Thoracic aorta (tissue), 2 donors: ENCODE results near the gene SCAMP4. TPM values are rescaled to one million over a fixed set of nuclear protein-coding genes. Genes with fewer than 3 reads are reported as not detected.

Experiments used
- ATAC-seq: fragments of 150-250 bp; one replicate; pipeline ENCODE4 v1.8.0; 2017; ENCODE audit warnings: low read depth; ENCODE audit not compliant: insufficient number of reproducible peaks, low FRiP score
- DNase-seq: peaks from one replicate; pipeline ENCODE4 v3.0.0-alpha.2; 2020; ENCODE audit warnings: low spot score
- H3K27ac ChIP-seq, 2 donors: fragments of 200-600 bp; sonication (generic); 1 replicate in 1 of 2; 2 replicates in 1 of 2; pipeline ENCODE4 v1.5.1; 2016; ENCODE audit warnings: mild to moderate bottlenecking in 2 of 2, moderate library complexity in 2 of 2
- H3K27me3 ChIP-seq: fragments of 200-600 bp; sonication (generic); replicated peaks from 2 replicates; pipeline ENCODE4 v1.6.0; 2016; ENCODE audit warnings: mild to moderate bottlenecking; ENCODE audit not compliant: insufficient read depth
- H3K36me3 ChIP-seq: fragments of 200-600 bp; sonication (generic); one replicate; pipeline ENCODE4 v1.5.1; 2016
- H3K4me1 ChIP-seq, 2 donors: fragments of 200-600 bp; sonication (generic); 1 replicate in 1 of 2; 2 replicates in 1 of 2; pipeline versions ENCODE4 v1.5.1 to v1.6.0; 2016; ENCODE audit warnings: low read depth in 2 of 2, mild to moderate bottlenecking in 1 of 2; ENCODE audit not compliant: control insufficient read depth in 1 of 2
- H3K4me3 ChIP-seq: fragments of 200-600 bp; sonication (generic); 2 replicates; pipeline ENCODE4 v1.5.1; 2016; ENCODE audit warnings: mild to moderate bottlenecking
- H3K9me3 ChIP-seq: fragments of 200-600 bp; sonication (generic); 2 replicates; pipeline ENCODE4 v1.5.1; 2016
- total RNA-seq, 2 donors: library from RNA; depleted of rRNA; stranded (reverse); fragments of >200 nt; gene quantifications; one replicate each; pipeline versions ENCODE4 v1.1.0 to v1.2.3, GENCODE V29; 2016
- TF ChIP-seq, protein P1 (sequence below): fragments of 200-600 bp; sonication (generic); IDR thresholded peaks from one replicate; pipeline ENCODE4 v1.5.1; 2019; ENCODE audit warnings: antibody characterized with exemption

Gene SCAMP4
- total RNA-seq, 2 donors from 2014 or later, result 44.1 to 73.7 TPM

DNA sequence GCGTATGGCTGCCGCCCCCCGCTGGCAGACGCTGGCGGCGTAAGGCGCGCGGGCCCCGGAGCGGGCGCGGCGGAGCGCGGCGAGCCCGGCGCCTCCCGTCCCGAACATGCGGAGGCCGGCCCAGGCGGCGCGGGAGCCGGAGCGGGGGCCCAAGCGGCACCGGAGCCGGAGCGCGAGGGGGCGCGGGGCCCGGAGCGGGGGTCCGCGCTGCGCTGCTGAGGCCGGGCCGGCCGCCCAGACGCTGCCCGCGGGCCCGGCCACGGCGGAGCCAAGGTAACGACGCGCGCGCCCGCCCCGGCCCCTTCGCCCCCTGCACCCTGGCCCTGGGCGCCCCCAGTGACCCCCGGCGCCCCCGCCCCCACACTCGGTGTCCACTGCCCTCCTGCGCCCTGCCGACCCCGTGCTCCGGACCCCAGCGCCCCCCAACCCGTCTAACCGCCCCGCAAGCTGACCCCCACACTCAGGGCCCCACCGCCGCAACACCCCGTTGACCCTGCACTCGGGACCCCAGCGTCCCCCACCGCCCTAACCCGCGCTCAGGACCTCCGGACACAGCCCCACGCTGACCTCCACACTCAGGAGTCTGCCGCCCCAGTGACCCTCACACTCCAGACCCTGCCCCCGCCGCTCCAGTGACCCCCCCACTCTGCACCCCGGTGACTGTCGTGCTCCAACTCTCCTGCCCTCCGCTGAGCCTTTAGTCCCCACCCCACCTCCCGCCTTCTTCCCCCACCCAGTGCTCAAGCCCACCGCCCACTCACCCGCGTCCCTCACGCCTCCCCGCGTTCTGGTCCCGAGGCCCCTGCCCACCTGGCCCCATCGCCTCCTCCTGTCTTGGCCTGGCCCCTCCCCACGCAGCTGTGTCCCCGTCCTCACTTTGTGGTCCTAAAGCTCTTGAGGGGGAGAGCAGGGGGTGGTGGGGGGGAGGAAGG is 36.2 kb downstream of the SCAMP4 start, which contains the start of gene CSNK1G2:
CSNK1G2 (plus strand) TSS at position 27 of the 932 bp plus-strand sequence. CDS start 28,601 bp downstream, outside the sequence.
- H3K4me1 ChIP-seq, result peaks cover 16 to 26% of the 10 kb centered on the region in 2 donors

DNA sequence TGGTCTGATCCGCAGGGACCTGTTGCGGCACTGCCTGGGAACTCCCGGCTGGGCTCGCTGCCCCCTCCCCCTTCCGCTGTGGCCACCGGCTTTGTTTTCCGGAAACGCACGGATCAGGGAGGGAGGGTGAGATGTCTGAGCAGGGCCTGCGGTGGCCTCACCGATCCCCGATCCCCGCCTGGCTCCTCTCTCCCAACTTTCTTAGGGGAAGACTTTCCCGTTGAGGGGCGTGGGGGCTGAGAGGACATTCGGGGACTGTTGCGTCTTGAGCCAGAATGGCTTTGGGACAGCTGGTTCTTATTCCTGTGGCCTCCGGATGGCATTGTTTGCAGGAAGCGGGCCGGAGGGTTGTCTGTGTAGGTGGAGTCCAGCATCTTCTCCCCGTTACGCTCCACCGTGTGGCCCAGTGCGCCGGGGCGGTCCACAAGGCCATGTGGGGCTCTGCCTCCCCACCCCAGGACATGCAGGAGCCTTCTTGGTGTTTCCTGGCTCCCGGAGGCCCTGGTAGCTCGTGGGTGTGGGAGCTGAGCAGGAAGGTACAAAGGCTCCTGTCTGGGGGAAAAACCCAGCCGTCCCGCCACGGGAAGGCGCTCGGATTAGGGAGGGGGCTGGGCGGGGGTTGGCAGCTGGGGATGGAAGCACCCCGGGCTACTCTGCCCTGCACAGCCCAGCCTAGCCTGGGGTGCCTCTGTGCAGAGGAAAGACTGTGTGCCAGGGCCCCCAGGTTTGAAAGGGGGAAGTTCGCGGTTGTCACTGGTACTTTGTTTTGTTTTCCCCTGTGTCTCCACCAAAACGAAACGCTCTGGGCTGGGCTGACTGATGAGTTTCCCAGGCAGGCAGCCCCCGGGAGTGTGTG is 37.1 kb downstream of the SCAMP4 start:
- Histone ChIP-seq H3K4me1 (peaks cover 16 to 26% of the 10 kb centered on the region in 2 donors), H3K27me3 (no peaks in the 10 kb centered on the region), H3K27ac (peak overlapping the region; percentile 86 to 90), H3K9me3 (no peaks in the 10 kb centered on the region), H3K36me3 (no peaks in the 10 kb centered on the region), H3K4me3 (peak overlapping the region; percentile 77)
- TF ChIP-seq, protein P1, sequence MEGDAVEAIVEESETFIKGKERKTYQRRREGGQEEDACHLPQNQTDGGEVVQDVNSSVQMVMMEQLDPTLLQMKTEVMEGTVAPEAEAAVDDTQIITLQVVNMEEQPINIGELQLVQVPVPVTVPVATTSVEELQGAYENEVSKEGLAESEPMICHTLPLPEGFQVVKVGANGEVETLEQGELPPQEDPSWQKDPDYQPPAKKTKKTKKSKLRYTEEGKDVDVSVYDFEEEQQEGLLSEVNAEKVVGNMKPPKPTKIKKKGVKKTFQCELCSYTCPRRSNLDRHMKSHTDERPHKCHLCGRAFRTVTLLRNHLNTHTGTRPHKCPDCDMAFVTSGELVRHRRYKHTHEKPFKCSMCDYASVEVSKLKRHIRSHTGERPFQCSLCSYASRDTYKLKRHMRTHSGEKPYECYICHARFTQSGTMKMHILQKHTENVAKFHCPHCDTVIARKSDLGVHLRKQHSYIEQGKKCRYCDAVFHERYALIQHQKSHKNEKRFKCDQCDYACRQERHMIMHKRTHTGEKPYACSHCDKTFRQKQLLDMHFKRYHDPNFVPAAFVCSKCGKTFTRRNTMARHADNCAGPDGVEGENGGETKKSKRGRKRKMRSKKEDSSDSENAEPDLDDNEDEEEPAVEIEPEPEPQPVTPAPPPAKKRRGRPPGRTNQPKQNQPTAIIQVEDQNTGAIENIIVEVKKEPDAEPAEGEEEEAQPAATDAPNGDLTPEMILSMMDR, result no peak
- DNase-seq, result no peak
- ATAC-seq, result no peak

More for the DNA sequence above, 36.2 kb downstream of the SCAMP4 start, which contains the start of gene CSNK1G2:
- Histone ChIP-seq H3K27ac (peak within 1 kb of the TSS; percentile 100), H3K36me3 (no peaks in the 10 kb centered on the region), H3K9me3 (no peaks in the 10 kb centered on the region), H3K4me3 (peak within 1 kb of the TSS; percentile 86), H3K27me3 (no peaks in the 10 kb centered on the region)
- TF ChIP-seq, protein P1, result no peak
- DNase-seq (no peak), ATAC-seq (no peak)

DNA sequence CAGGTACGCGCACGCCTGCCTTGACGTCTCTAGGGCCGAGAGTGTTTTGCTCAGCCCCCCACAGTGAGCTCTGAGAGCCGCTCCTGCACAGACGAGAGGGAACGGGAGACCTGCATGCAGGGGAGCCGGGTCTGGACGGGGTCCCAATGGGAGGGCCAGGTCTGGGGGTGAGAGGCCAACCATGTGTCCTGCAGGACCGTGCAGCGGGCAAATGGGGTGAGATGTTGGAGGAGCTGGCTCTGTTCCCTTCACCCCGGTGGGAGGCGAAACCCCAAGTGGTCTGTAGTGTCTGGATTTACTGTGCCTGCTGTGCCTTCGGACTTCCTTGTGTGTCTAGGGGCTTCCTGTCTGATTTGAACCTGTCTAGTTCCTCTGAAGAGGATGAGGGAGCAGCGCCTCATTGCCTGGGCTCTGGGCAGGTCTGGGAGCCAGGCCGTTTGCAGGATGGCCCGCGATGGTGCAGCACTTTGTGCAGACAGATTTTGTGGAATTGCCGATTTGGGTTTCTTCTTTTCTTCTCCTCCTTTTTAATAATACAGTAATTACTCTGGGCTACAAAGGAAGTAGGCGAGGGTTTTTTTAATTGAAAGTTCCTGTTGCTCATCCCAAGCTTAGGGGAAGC is 37.8 kb downstream of the SCAMP4 start:
- no peak for DNase-seq
- H3K4me1 ChIP-seq, result peaks cover 16 to 26% of the 10 kb centered on the region in 2 donors
- ATAC-seq, result no peak
- no peaks in the 10 kb centered on the region for H3K9me3 ChIP-seq
- peak overlapping the region; percentile 77 for H3K4me3 ChIP-seq
- H3K36me3 ChIP-seq, result no peaks in the 10 kb centered on the region
- H3K27ac ChIP-seq, result peak overlapping the region in 1 of 2 donors; percentile 90
- no peaks in the 10 kb centered on the region for H3K27me3 ChIP-seq
- TF ChIP-seq, protein P1, result no peak

GRCh38 chr19:1943661-1944087 is 38.5 kb downstream of the SCAMP4 start:
- ATAC-seq (no peak), DNase-seq (no peak)
- Histone ChIP-seq H3K27me3 (no peaks in the 10 kb centered on the region), H3K4me3 (no peak overlapping the region), H3K4me1 (peaks cover 16 to 26% of the 10 kb centered on the region in 2 donors), H3K9me3 (no peaks in the 10 kb centered on the region), H3K36me3 (no peaks in the 10 kb centered on the region), H3K27ac (no peak overlapping the region)
- TF ChIP-seq, protein P1, result no peak
